ENCODE results near the gene TPD52L2.

TPD52L2 gene

DNA sequence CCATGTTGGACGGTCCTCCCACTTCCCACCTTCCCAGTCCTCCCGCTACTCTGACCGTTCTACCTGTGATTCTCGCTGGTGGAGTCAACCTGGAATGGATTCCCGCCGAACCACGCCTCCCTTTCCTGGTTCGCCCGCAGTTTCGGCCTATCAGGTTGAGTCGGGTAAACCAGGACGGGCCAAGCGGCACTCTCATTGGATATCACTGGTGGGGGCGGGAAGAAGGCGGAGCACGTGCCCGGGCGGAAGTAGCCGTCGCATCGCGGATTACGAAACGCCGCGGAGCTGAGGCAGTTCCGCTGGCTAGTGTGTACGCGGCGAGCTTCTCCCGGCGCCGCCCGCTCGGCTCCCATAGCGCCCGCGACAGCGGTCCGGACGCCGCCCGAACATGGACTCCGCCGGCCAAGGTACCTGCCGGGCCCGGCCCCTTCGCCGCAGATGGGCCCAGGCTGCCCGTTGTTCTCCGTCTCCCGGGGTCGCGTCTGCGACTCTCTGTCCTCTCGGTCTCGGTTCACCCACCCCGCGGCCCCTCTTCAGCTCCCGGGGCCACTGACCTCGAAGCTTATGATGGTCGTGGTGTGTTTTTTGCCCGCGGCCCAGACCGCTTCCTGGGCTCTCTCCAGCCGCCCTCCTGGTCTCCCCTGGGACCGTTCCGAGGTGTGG lies at the start of gene TPD52L2:
TSS of gene TPD52L2 (plus strand) at position 293 of the 663 bp plus-strand sequence. CDS start at position 389, 96 bp downstream.
- H3K4me3 ChIP-seq (ENCODE audit: low read depth, low read length): peak within 1 kb of the TSS; percentile 86
- TF ChIP-seq MYC (IDR thresholded peaks at IDR 0.05; ENCODE audit: low read depth, low read length) (peak; percentile 99), POLR2A (IDR thresholded peaks at IDR 0.05; ENCODE audit: extremely low read depth, insufficient read length) (peak; percentile 86), CTCF (IDR thresholded peaks at IDR 0.05; ENCODE audit: low read depth, low read length) (no peak), MAX (IDR thresholded peaks at IDR 0.05; ENCODE audit: low read depth, low read length) (peak; percentile 100)
- peak; percentile 100 for DNase-seq (ENCODE audit: low read depth)

DNA sequence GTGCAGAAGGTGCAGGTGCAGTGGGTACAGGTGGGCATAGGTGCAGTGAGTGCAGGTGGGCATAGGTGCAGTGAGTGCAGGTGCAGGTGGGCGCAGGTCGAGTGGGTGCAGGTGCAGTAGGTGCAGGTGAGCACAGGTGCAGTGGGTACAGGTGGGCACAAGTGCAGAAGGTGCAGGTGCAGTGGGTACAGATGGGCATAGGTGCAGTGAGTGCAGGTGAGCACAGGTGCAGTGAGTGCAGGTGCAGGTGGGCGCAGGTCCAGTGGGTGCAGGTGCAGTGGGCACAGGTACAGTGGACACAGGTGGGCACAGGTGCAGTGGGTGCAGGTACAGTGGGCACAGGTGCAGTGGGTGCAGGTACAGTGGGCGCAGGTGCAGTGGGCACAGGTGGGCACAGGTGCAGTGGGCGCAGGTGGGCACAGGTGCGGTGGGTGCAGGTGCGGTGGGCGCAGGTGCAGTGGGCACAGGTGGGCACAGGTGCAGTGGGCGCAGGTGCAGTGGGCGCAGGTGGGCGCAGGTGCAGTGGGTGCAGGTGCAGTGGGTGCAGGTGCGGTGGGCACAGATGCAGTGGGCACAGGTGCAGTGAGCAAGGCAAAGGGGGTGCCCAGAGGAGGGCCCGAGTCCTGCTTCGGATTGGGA lies 49.3 kb upstream of the TPD52L2 start:
- TF ChIP-seq MYC (IDR thresholded peaks at IDR 0.05; ENCODE audit: low read depth, low read length) (no peak), CTCF (IDR thresholded peaks at IDR 0.05; ENCODE audit: low read depth, low read length) (no peak), MAX (IDR thresholded peaks at IDR 0.05; ENCODE audit: low read depth, low read length) (no peak), POLR2A (IDR thresholded peaks at IDR 0.05; ENCODE audit: extremely low read depth, insufficient read length) (no peak)
- DNase-seq (ENCODE audit: low read depth): no peak
- no peak overlapping the region for H3K4me3 ChIP-seq (ENCODE audit: low read depth, low read length)

DNA sequence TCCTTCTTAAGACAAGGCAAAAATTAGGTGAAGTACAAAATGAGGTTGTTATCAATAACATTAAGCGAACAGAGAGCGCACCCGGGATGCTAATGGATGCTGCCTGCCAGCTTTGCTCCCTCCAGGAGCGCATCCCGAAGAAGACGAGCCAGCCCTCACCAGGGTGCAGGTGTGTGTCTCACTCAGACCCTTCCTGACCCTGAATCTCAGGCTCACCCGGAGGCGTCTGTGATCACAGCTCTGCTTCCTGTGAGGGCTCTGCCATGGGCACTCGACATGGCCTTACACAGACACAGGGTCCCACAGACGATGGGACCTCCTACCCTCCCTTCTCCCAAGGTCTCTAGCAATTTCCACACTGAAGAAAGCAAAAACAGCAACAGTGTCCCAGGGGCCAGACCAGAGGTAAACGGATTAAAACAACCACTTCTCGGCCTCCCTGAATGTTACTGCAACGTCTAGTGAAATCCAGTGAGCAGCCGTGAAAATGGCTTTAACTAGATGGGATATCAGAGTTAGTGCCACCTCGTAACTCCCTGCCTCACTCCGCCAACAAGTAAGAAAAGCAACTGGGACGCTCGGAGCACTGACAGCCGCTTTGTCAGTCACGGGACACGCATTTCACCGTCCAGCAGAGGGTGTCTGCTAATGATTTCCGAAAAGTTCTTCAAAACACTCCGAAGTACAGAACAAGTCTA lies 45.7 kb upstream of the TPD52L2 start:
- TF ChIP-seq POLR2A (IDR thresholded peaks at IDR 0.05; ENCODE audit: extremely low read depth, insufficient read length): no peak
- no peak for TF ChIP-seq CTCF (IDR thresholded peaks at IDR 0.05; ENCODE audit: low read depth, low read length)
- no peak for TF ChIP-seq MYC (IDR thresholded peaks at IDR 0.05; ENCODE audit: low read depth, low read length)
- TF ChIP-seq MAX (IDR thresholded peaks at IDR 0.05; ENCODE audit: low read depth, low read length): no peak
- H3K4me3 ChIP-seq (ENCODE audit: low read depth, low read length): no peak overlapping the region
- peak; percentile 35 for DNase-seq (ENCODE audit: low read depth)

DNA sequence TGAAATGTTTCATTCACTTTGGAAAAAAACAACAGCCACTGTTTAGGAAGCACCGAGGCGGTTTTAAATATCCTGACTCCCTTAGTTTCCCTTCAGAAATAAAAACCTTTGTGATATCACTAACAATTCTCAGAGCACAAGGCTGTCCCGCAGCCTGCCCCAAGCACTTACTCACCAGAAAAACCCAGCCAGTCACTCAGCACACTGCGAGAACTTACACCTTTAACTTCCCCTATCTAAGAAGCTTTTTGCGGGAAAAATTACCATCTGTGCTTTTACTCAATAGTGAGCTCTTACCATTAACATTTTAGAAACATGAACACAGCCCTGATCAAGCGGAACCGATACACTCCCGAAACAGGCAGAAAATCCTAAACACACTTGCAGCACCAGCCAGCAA lies 43.3 kb upstream of the TPD52L2 start:
- DNase-seq (ENCODE audit: low read depth): peak; percentile 89
- peak overlapping the region; percentile 54 for H3K4me3 ChIP-seq (ENCODE audit: low read depth, low read length)
- TF ChIP-seq MAX (IDR thresholded peaks at IDR 0.05; ENCODE audit: low read depth, low read length) (peak; percentile 52; the same call in 1 of the 2 replicates), POLR2A (IDR thresholded peaks at IDR 0.05; ENCODE audit: extremely low read depth, insufficient read length) (no peak)

DNA sequence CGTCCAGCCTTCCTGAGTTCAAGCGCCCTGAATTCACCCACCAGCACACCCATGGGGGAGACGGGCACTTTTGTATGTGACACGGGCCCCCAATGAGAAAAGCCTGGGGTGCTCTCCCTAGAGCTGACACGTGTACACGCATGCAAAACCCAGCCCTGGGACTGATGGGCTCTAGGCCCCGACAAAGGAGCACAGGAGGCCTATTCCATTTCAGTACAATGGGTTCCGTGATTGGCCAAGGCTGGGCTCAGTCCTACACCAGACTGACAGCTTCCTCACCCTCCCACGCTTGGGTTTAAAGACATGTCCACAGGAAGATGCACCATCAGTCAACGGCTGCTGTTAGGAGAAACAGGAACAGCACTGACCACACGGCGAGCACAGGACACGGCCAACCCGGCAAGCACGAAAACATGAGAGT lies 42.8 kb upstream of the TPD52L2 start:
- H3K4me3 ChIP-seq (ENCODE audit: low read depth, low read length): peak overlapping the region; percentile 54
- DNase-seq (ENCODE audit: low read depth): peak; percentile 99
- TF ChIP-seq MYC (IDR thresholded peaks at IDR 0.05; ENCODE audit: low read depth, low read length) (peak; percentile 90), CTCF (IDR thresholded peaks at IDR 0.05; ENCODE audit: low read depth, low read length) (no peak), POLR2A (IDR thresholded peaks at IDR 0.05; ENCODE audit: extremely low read depth, insufficient read length) (peak; percentile 77), MAX (IDR thresholded peaks at IDR 0.05; ENCODE audit: low read depth, low read length) (peak; percentile 93)
